Bronchial epithelial cell (primary cell): ENCODE measurements around the gene WDR48. TPM values are rescaled to one million over a fixed set of nuclear protein-coding genes. Genes with fewer than 3 reads are reported as not detected.

Experiments
- DNase-seq: peaks from one replicate; pipeline ENCODE4 v3.0.0-alpha.2; 2010; ENCODE audit warnings: low read depth
- FAIRE-seq: peaks from 2 replicates; lab custom pipeline; 2011; peaks lifted over from hg19 to GRCh38; lab: Jason Lieb, UNC
- H3K27me3 ChIP-seq: 2 replicates; pipeline ENCODE4 v1.5.1; 2011; ENCODE audit warnings: low read length; ENCODE audit not compliant: control insufficient read depth, insufficient read depth
- H3K36me3 ChIP-seq: 2 replicates; pipeline ENCODE4 v1.5.1; 2011; ENCODE audit warnings: low read length; ENCODE audit not compliant: control insufficient read depth, insufficient read depth
- H3K4me3 ChIP-seq: 2 replicates; pipeline ENCODE4 v1.5.1; 2011; ENCODE audit warnings: mild to moderate bottlenecking, low read depth, low read length, control low read depth
- CTCF ChIP-seq: IDR thresholded peaks from 2 replicates; pipeline ENCODE4 v1.5.1; 2011; ENCODE audit warnings: mild to moderate bottlenecking, moderate library complexity, low read length, control low read depth, inconsistent platforms; ENCODE audit not compliant: insufficient read depth, severe bottlenecking
- total RNA-seq: library from RNA; depleted of rRNA; stranded (reverse); fragments of >200 nt; gene quantifications from 2 replicates; pipeline ENCODE4 v1.2.1, GENCODE V29; 2014

The WDR48 gene
- total RNA-seq = 20.0 and 21.1 TPM in 2 replicates

DNA sequence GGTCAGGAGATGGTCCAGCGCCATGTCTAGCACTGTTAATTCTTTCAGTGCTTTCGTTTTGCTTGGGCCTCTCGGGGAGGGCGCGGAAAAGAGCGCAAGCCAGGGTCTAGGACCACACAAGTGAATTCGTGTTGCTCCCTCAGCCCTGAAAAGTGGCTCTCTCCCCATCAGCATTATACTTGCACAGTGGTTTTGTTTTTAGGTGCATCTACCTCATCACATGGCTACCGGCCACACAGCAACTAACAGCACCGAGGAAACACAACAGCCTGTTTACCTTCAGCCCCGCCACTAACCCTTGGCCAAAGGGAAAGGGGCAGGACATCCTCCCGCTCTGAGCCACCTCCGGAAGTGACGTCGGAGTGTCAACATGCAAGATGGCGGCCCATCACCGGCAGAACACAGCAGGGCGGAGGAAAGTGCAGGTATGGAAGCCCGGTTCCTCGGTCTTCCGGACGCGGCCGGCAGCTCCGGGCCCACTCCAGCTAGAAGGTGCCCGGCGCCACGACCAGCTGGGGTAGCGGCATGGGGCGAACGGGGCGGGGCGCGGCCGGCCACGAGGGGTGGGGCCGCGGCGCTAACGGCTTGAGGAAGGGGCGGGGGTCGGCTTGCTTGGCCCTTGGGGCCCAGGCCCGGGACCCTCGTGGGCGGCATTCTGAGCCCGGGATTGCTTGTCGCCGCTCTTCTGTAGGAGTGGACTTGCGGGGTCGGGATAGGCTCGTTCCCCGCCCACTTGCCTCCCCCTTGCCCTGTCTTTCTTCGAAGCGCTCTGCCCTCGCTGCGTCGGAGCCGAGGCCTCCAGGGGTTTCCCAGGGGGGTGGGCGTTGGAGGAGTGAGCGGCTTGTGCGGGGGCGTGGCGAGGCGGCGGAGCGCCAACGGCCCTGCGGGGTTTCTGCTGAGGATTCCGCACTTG is at the start of gene WDR48, which contains the start of gene SCN11A:
TSS of gene WDR48 (plus strand) at position 368 of the 913 bp plus-strand sequence. CDS start at position 378, 10 bp downstream.
TSS of gene SCN11A (minus strand) at position 296 of the 913 bp plus-strand sequence. CDS start 101,582 bp downstream, outside the sequence.
- Histone ChIP-seq H3K4me3 (peak within 1 kb of the TSS; percentile 87), H3K36me3 (no peaks in the 10 kb centered on the region), H3K27me3 (no peaks in the 10 kb centered on the region)
- TF ChIP-seq CTCF = no peak
- DNase-seq (peak; percentile 88), FAIRE-seq (no peak)

DNA sequence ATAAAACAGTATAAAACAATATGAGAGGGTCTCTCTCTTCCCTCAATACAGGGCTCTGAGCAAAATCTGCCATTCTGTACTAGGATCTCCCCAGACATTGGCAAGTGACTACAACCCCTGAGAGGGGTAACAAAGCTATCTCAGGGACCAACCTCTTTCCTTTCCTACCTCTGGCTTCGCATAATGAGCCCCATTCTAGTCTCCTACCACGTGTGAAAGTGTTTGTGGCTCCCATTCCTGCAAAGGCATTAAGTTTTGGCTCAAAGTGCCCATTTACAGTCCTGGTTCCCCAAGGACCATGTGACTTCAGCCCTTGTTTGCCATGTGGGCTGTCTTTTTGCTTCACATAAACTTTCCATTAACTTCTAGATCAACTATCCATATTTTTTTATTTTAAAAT is 46.5 kb upstream of the WDR48 start:
- no peak for TF ChIP-seq CTCF
- no peak for FAIRE-seq
- DNase-seq = no peak
- Histone ChIP-seq H3K27me3 (no peaks in the 10 kb centered on the region), H3K36me3 (no peaks in the 10 kb centered on the region), H3K4me3 (no peak overlapping the region)

DNA sequence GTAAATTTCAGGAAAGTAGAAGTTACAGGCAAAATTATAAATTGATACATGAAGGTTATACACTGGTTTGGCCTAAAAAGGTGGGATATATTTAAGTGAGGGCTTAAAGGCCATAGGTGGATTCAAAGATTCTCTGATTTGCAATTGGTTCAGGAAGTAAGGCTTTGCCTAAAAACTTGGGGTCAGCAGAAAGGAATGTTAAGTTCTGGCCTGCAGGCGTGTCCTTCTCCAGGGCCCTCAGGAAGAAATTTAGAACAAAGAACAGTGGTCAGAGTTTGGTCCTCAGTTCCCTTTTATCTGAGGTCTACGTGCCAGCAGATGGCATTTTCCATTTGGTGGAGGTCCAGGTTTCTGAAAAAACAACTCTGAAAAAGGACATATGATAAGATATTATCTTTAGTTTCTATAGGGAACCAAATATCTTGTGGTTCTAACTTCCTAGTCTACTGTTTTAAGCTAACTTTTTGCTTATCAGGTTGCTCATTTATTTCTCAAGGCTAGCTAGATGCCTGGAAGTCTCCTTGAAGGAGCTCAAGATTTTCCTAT is 40.6 kb upstream of the WDR48 start:
- H3K27me3 ChIP-seq = no peaks in the 10 kb centered on the region
- DNase-seq = no peak
- TF ChIP-seq CTCF = no peak
- no peaks in the 10 kb centered on the region for H3K36me3 ChIP-seq
- no peak for FAIRE-seq
- H3K4me3 ChIP-seq = no peak overlapping the region

DNA sequence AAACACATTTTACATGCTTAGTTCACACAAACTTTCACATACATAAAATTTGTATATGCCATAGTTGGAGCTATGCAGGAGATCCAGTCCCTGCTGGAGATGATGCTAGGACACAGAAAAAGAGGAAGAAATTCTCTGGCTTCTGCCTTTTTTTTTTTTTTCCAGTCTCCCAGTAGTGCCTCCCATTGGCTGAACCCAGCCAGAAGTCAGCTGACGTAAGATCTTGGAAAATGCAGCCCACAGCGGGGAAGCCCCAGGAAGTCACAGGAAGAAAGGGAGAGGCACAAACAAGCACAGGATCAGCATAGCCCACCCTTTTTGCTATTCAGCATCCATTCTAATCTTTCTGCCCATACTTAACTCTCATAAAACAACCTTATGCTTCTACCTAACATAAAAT is 38.5 kb upstream of the WDR48 start:
- FAIRE-seq (no peak), DNase-seq (no peak)
- TF ChIP-seq CTCF = no peak
- no peaks in the 10 kb centered on the region for H3K36me3 ChIP-seq
- H3K4me3 ChIP-seq = no peak overlapping the region
- no peaks in the 10 kb centered on the region for H3K27me3 ChIP-seq

- DNase-seq = peak; percentile 37
These were observed 37.8 kb upstream of the WDR48 start for GRCh38 chr3:39013921-39014509.

More at GRCh38 chr3:39013921-39014509, 37.8 kb upstream of the WDR48 start:
- H3K36me3 ChIP-seq = no peaks in the 10 kb centered on the region
- H3K27me3 ChIP-seq = no peaks in the 10 kb centered on the region
- peak; percentile 83 for FAIRE-seq
- H3K4me3 ChIP-seq = no peak overlapping the region
- TF ChIP-seq CTCF = no peak
